ENCODE data around the gene TMEM200A.

The TMEM200A gene

DNA sequence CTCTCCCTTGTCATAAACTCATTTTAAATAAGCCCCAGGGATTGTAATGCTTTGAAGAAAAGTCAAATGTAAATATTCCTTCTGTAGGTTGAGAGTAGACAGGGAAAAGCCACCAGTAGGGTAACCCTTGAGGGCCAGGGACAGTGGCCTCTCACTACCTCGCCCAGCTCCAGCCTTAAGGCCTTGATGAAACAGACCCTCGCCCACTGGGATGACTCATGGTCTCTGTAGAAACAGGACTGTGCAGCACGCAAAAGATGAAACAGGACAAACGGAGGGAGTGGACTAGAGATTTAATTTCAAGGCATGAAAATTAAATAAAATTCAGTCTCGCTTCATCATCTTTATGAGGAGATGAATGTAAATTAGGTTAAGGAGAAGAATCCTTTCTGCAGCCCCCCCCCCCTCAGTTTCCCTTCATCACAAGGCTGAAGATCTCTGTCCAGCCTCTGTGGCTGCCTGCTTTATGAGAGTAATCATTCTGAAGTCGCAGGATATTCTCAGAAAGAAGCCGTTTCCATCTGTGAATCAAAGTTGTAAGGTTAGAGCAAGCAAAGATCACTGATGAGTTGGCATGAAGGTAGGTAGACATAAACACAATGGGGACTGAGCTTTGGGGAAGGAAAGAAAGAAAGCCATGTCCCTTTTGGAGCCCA is 60.4 kb downstream of the TMEM200A start:
- no peak for DNase-seq

DNA sequence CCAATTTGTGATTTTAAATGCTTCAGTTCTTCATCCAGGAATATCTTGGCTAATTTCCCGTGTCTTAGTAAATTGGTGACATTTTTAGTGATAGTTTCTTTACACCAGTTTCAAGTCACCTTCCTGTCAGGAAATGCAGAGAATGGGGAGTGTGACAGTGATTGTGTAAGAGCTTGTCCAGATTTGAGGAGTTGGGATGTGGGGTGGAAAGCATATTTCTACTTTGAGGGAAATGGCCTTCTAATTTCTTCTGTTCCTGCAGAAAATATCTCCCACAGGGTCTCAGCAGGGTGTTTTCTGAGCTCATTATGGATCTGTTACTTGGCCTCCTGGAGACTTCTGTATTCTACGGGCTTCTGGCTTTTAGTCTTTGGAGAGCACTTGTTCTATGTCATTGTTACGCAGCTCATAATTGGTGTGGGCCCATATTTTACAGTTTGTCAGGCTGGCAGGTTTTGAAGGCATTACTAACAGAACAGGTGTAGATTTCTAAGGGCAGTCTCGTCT is 65.6 kb downstream of the TMEM200A start:
- no peak for DNase-seq

DNA sequence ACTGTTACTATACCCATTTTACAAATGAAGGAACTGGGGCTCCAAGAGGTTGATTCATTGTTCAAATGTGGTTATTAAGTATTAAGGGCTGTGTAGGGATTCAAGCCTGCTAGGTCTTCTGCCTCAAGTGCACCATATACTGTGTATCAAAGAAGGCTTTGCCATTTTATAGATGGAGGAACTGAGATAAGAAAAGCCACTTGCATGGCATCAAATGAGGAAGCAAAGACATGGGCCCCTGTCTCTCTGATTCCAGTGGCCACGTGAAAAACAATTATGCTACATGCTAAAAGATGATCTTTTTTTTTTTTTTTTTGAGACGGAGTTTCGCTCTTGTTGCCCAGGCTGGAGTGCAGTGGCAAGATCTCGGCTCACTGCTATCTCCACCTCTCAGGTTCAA is 67.0 kb downstream of the TMEM200A start:
- peak; percentile 67 for DNase-seq

DNA sequence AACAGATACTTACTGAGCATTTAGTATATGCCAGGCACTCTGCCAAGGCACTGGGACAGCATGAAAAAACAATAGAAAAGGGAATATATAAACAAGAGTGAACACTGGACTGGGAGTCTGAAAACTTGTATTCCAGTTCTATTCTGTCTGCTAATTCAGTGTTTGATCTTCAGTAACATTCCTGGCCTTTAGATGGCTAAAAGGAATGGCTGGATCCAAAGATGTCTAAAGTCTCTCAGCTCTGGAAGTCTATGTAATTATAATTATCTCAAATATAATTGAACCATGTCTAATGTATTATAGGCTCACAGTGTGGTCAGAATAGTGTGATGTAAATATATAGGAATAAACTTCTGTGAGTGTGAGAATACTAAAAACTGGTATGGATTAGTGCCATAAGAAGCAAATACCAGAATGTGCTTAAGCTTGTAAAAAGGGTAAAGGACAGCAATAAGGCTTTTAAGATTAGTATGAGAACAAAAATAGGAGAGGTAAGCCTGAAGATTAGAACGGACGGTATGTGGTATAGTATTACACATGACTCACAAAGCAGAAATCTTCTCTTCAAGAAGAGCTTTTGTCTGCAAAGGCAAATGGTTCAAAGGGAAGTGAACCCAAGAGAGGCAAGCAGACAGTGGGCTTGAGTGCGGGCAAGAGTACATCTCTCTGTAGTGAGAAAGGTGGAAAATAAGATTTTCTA is 68.5 kb downstream of the TMEM200A start:
- no peak for DNase-seq

DNA sequence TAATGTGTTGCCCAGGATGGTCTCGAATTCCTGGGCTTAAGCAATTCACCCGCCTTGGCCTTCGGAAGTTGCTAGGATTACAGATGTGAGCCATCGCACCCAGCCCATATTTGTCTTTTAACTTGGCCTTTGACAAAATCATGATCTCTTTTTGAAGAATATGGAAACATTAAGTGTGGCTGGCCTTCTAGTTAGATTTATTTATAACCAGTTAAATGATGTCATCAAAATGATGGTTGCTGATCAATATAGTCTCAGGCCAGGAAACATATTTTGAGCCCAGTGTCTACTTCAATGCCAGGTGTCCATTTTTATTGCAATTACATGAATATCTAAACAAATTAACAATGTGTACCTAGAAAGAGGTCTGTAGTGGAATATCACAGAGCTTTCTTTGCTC is 69.4 kb downstream of the TMEM200A start:
- no peak for DNase-seq

DNA sequence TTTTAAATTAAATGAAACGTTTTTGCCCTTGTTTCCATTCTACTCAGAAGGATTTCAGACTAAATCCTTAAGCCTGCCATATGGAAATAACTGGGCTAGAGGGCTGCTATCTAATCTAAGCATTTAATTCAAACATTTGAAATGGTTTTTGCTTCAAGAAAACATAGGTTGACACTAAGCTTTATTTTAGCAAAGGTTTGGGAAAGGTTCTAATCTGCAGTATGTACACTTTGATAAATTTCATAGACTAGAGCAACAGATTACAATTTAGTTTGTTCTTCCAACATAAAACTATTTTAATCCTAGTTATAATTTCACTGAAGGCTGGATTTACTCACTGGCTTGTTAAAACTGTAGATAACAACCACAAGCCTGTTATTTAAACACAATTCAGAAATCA is 72.1 kb downstream of the TMEM200A start:
- no peak for DNase-seq

DNA sequence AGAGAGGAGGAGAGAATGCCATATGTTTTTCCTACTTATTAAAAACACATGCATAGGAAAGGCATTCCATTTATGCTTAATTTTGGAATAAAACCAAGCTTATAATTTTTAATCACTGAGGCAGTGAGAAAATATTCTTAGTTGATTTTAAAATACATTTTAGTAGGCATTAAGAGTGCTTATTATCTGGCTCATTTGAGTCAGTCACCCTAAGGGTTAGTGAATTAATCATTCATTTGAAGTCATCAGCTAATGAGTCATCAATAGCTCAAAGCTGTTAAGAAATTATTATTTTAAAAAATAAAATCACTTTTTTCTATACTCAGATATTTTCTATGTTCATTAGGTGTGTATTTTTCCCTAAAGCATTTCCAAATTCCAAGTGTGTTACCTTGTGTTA is 81.6 kb downstream of the TMEM200A start:
- no peak for DNase-seq

DNA sequence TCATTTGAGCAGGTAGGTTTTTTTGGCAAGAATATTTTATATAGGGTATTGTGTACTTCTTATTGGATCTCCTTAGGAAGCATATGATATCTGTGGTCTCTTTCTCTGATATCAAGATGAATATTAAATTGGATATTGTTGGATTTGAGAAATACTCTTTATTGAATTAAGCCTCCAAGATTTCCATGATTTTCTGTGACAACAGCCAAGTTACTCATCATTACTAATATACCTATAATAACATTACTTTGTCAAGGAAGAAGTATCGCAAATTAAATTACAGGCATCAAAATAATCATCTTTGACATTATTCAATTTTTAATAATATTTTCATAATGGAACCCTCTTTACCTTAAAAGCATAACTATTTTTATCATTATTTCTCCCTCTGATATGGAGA is 86.5 kb downstream of the TMEM200A start:
- DNase-seq, result no peak

DNA sequence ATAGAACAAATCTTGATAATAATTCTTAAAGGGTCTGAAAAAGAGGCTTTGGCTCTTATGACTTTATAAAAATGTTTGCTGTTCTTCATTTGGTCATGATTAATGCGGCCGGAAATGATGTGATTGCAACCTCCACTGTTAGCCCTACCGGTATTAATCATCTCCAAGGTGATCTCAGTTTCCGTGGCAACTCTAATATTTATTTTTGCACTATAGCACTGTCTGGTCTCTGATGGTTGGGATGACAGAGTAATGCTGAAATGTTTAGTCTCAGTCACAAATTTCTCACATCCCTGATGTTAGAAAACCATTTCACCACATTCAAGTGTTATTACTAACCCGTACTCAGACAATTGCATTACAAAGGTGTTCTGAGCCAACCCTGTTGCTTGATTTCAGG is 87.4 kb downstream of the TMEM200A start:
- DNase-seq, result no peak

DNA sequence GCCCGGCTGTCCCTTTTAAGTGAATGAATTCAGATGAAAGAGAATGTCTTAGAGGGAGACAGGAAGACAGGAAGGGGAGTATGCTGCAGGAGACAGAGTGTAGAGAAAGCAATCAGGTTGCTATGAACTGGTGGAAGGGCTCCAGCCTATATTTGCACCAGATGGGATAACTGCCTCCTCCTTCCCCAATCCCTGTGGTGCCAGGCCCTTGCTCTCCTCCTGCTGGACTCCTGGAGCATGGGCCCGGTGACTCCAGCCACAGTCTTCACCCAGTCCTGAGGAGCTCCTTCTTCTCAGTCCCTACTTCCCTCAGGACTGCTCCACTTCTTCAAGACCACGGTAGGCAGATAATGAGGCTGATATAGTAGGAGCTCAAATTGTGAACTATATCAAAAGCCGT is 91.8 kb downstream of the TMEM200A start:
- DNase-seq, result no peak

DNA sequence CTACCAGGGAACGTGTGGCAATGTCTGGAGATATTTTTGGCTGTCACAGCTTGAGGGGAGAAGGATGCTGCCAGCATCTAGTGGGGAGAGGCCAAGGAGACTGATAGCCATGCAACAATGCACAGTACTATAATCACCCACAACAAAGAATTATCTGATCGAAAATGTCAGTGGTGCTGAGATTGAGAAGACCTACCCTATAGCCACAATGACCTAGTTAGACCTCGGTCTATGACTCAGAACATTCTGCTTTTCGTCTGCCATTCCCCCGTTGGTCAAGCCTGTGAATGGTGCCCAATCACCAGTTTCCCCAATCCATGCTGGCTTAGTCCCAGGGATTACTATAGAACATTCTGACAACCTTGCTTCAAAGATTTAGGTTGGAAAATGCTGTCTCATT is 93.5 kb downstream of the TMEM200A start:
- DNase-seq, result peak; percentile 26

DNA sequence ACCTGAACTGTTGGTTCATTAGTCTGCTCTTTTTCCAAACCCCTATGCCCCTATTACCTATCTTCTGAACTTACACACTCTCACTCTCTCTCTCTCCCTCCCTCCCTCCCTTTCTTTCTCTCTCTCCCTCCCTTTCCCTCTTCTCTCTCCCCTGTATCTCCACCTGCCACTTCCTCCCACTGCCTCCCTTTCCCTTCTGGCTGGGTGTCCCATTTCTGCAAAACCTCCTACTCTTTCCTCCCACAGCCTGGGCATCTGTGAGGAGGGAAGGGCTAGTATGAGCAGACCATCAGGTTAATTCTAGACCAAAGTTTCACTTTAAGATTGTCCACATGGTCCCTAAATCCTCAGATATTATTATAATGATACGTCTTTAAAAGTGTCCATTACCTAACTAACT is 95.1 kb downstream of the TMEM200A start:
- DNase-seq, result no peak

DNA sequence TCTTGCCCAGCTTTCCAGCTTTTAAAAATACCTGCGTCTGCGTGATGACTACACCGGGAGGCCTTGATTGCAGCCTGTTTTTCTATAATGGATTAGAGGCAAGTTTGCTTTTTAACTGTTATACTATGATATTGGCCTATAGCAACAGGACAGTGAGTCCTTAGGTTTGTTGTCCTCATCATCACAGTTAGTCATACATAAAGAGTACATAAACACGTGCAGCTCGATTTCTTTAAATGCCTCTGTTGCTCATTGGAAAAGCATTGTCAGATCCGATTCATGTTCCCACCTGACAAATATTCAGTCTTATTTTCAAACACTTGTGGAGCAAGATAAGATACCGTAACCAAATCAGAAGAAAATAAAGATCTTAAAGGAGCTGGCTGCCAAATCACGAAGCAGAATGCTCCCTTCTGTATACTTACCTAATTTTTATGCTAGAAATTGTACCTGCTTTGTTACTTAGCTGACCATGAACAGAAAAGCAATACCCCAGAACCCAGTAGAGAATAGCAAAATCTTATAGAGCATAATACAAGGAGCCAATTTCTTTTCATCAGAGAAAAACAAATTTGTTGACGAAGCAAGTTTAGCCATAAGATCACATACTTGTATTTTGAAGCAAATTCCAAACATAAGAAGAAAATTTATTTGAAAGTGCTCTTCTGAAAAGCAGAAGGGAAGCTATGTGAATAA is 100.4 kb downstream of the TMEM200A start:
- no peak for DNase-seq

DNA sequence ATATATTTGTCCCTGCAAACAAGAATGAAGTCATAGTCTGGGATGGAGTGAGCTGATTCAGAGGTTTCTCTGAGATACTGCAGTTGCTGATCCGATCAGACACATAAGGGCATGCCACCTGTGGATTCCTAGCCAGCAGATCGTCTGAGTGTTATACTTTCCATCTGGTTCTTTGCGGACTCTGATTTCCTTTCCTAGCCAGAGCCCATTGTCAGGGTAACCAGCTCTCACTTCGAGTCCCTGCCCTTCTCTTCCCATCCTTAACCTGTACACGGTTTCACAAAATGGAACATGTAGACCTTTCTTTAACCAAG is 100.9 kb downstream of the TMEM200A start:
- no peak for DNase-seq

DNA sequence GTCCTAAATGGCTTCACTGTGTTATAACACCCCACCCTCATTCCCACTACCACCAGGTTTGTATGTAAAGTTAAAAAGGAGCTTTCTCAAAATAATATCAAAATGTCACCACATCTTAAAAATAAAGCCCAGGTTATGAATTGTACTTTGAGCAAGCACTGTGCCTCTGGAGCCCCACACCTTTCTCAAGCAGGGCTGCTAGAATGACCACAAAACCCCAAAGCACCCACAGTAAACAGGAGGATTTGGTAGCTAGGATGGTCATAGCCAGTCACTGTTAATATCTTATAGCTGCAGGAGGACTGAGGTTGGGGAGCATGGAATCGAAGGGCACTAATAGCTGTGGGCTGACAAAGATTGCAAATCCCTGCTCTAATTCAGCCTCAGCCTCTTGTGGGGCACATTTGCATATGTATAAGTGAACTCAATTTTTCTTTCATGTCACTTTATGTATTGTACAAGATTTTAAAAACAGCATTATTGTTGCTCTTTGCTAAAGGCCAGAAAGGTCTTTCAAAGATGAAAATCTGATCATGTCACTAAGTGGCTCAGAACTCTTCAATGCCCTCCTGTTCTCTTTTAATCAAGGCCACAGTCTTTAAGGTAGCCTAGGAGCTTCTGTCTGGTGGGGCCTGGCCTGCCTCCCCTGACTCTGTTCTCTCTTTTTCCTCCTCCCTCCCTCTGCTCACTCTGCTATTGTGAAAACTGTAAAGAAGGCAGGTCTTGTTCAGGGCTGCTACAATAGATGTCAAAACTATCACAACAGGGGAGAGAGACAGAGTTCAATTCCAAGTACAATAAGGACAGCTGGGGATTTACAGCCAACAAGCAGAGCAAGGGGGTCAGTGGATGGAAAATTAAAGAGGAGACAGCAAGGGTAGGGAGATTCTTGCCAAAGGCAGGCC is 101.6 kb downstream of the TMEM200A start:
- DNase-seq, result no peak

DNA sequence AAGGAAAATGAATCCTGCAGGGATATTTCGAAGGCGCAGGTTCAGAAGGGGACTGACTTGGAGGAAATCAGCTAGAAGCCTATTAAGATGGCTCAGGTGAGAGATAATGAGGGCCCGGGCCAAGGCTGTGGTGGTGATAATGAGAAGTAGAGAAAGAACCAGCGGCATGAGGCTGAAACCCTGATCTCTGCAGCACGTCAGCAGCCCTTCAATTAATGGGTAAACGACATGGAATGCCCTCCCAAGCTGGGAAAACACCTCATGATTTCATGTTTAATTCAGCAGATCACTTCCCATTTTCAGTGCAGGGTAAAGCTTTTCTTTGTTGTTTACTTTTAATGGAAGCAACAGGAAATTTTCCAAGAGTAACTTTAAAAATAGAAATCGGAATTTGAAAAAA is 104.9 kb downstream of the TMEM200A start:
- DNase-seq, result no peak

DNA sequence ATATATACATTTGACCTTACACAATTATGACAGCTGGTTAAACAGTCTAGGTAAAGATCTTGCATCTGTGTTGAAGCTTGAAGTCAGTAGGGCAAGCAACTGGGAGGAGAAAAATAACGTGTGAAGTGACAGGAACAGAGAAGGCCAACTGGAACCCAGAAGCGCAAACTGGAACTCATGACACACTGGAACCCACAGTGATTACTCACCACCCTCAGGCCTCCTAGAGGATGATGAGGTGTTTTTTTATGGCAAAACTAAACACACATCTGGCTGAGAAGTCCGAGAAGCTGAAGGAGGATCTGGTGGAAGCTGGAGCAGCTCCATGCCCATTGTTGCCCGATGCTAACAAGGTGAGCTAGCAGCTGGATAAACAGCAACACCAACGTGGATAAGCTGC is 108.1 kb downstream of the TMEM200A start:
- no peak for DNase-seq

DNA sequence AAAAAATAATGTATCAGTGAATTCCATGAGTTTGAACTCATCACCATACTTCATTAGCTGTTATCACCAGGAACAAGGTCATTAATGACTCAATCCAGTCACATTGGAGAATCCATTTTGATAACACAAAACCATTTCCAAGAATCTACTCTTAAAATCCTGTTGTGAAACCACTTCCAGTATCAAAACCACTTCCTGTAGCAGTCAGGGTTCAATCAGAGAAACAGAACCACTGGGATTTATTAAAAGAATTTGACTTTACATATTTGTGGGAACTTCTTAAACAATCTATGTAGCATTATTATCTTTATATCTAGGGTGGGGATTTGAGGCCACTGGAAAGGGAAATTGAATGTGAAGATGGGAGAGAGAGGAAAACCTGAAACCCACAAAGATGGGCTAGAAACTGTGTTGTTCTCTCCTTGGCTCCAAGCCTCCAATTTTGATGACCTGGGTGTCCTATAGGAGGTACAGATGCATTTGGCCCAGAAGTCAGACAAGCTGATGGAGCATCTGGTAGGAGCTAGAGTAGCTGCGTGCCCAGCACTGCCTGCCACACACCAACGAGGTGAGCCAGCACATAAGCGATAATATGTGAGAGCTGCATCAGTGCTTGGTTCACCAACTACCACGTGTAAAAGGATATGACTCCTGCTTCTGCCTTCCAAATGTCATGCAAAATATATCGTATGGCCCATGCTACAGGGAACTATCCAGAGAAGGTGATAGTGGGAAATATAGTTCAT is 117.0 kb downstream of the TMEM200A start:
- DNase-seq, result peak; percentile 71

DNA sequence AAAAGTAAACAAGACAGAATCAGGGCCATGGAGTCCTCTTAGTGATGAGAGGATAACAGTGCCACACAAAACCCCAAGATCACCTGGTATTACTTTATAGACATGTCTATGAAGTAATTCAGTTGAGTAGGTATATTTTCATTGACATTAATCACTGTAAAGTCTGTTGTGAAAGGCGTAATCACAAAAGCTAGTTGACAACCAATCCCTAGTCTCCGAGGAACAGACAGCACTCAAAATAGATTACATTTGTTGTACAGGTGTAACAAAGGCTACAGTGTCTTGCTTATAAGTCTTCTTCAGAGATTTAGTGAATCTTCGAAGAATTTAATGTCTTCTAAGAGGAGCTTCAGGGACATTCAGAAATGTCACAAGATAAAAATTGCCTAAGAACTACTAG is 120.1 kb downstream of the TMEM200A start:
- DNase-seq, result no peak

DNA sequence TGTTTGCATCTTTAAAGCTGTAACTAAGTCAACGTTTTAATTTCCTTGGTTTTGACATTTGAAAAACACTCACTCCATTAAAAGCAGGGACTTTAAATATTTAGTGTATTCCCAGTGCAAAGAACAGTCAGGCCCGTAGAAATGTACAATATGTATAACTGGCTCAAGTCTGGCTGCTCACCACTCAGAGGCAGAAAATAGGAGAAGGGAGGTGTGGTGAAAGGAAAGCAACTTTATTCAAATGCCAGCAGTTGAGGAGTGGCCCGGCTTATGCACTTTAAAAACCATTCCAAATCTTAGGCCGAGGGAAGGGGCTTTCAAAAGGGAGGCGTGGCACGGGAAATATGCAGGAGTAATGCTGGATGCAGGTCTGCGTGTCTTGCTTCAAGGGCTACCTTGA is 120.6 kb downstream of the TMEM200A start:
- no peak for DNase-seq

DNA sequence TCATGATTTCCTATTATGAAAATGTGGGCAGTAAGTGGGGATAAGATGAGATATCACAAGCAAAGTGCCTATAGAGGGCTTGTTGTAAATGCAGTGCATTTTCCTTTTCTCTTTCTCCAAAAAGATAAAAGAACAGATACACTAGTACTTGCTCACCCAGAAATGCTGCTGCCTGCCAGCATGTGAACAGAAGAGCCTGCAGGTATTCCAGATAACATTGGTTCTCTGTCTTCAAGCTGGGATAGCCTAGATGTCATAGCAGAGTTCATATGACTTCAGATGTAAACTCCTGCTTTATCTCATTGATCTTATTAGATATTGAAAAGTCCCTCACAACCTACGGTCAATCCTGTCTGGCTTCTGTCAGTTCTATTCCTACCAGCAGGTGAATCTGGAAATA is 123.7 kb downstream of the TMEM200A start:
- DNase-seq, result no peak
